ENCODE measurements around the gene MEI4.

DNA sequence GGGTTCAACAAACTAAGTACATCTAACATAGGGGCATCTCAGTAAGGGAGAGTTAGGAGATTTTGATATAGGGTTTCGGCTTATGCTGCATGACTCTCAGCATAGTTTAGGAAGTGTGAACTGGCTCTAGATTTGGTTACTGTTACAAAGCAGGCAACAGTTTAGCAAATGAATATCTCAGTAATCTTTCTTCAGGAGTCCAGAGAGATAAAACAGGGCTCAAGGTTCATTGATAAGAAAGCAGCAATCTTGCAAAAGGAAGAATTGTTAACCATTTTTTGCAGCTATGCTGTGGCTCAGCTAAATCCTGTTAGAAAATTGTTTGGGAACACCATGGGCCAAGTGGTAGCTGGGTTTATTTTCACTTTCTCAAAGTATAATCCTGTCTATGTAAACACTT, 161.3 kb downstream of the MEI4 start:
- TF ChIP-seq POLR2A (IDR thresholded peaks at IDR 0.05), result no peak
- TF ChIP-seq, protein P1, sequence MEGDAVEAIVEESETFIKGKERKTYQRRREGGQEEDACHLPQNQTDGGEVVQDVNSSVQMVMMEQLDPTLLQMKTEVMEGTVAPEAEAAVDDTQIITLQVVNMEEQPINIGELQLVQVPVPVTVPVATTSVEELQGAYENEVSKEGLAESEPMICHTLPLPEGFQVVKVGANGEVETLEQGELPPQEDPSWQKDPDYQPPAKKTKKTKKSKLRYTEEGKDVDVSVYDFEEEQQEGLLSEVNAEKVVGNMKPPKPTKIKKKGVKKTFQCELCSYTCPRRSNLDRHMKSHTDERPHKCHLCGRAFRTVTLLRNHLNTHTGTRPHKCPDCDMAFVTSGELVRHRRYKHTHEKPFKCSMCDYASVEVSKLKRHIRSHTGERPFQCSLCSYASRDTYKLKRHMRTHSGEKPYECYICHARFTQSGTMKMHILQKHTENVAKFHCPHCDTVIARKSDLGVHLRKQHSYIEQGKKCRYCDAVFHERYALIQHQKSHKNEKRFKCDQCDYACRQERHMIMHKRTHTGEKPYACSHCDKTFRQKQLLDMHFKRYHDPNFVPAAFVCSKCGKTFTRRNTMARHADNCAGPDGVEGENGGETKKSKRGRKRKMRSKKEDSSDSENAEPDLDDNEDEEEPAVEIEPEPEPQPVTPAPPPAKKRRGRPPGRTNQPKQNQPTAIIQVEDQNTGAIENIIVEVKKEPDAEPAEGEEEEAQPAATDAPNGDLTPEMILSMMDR (IDR thresholded peaks at IDR 0.05), result no peak

Measured in esophagus squamous epithelium (tissue), 4 donors.